T follicular helper cell (primary cell): Measurements from ENCODE around the gene PON3.

Experiments used
- DNase-seq: peaks from one replicate; pipeline ENCODE4 v3.0.0-alpha.2; 2020; ENCODE audit warnings: low read depth

PON3 gene

DNA sequence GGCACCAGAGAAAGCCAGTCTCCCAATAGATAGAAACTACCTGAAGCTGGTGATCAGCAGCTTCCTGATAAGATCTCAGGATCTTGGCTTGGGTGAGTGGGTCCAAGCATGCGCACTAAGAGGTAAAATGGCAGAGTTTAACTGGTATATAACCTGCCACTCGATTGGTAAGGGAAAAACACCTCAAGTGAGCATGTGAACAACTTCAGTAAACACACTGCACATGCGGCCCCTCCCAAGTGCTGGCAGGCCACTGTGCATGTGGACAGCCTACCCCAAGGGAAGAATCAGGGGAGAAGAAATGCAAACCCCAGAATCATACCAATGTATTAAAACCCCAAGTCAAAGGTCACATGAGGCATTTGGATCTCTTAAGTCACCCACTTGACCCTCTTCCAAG lies 54.1 kb downstream of the PON3 start:
- DNase-seq, result no peak

DNA sequence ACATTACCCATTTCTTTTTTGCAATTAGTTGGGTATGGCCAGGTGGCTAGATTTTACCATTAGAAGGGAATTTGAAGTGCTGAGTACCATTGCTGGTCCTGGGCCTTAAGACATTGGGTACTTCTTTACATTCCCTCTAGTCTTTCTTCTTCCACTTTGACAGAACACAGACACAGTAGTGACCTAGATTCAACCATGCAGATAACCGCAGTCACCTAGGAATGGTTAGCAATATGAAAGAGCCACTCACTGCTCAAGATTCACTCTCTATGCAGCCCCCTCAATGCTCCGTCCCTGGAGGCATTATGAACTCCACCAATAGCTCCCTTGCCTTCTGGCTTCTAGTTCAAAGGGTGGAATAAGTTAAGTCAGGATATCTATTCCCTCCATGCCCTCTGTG lies 55.7 kb downstream of the PON3 start:
- no peak for DNase-seq

DNA sequence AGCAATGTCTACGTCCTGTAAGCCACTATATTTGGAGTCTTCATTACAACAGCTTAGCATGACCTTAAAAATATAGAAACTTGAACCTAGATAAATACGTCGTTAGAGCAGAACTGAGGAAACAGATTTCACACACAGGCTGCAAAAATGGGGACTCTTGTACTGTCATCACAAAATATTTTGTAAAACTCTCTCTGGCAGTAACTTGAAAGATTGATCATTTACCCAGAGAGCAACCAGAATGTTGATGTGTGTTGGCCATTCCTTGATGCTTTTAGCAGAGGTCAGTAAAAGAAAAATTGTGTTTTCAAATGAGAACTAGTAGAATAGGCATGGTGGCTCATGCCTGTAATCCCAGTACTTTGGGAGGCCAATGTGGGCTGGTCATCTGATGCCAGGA lies 57.3 kb downstream of the PON3 start:
- DNase-seq, result no peak

DNA sequence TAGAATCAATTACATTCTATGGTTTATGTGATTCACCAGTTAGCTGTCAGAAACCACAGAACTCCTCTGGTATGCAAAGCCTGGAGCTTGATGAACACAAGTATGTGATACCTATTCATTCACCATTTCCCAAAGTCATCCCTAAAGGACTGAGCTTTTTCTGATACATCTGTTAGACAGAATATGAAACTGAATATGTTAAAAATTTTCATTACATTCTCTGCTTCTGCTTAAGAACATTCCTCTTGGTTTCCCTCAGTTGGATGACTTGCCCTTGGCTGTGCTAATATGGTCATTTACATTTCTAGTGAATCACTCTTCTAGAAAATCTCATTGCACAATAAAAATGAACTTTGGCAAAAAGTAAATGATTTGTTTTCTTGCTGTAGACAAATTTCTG lies 61.1 kb downstream of the PON3 start:
- DNase-seq, result no peak

DNA sequence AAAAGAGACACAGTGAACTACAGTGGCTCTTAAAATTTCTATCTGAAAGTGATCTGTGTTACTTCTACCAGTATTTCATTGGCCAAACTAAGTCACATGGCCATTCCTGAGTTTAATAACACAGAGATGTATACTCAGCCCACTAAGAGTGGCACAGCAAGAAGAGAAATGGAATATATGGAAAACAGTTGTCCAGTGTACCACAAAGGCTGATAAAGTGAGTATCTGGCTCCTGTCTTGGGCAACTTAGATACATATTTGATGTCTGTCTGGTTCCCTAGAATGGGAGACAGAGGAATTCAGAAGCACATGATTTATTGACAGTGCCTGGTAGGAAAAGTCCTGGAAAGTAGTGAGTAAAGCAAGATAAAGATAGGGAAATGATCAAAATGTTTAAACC lies 61.7 kb downstream of the PON3 start:
- no peak for DNase-seq

DNA sequence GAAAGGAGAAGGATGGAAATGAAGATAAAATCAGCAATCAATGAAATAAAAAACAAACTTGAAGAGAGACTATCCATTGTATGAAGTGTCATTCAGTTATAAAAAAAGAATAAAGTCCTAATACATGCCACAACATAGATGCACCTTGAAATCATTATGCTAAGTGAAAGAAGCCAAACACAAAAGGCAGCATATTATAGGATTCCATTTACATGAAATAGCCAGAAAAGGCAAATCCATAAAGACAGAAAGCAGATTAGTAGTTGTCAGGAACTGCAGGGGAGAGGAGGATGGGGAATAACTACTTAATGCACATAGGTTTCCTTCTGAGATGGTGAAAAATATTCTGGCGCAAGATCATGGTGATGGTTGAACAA lies 65.2 kb downstream of the PON3 start:
- no peak for DNase-seq

DNA sequence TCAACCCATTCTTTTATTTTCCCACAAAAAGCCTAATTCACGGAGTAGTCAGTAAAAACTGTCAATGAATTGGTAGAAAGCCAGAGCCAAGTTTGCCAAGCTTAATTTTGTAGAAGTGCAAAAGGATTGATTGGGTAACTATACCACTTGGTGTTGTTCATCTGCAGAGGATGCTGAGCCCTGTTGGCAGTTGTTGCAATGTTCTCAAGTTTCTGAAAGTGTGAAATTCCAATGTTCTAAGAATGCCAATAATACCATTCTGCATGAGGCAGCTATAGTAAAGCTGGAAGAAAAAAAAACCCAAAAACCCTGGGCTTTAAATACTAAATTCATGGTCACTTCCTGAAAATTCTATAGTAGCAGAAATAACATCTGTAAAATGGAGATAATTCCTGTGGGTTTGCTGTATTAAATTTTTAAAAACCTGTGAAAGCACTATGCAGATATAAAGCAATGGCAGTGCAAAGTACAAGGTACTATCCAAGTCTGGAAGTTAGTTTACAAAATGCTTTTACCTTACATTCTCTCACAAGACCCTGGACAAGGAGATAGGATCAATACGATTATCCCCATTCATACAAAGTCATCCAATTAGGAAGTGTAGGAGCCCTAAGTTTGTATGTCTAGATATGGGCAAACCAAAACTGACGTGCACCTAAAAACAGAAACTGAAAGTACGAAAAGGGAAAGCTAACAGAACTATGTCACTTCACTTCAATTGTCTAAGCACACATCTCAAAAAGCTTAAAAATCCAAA lies 65.8 kb downstream of the PON3 start:
- DNase-seq, result no peak

DNA sequence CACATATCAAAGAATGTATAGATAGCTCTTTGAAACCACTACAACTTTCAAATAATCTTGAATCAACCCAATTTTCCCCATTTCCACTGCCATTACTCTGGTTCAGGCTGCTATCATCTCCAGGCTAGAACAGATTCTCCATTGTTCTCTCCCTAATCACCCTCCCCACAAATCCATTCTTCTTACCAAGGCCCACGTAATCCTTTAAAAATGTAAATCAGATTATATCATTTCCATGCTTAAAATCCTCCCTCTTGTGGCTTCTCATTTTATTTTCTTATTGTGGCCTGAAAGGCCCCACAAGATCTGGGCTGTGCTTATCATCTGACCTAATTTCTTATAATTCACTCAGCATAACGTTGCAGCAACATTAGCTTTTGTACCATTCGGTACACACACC lies 68.8 kb downstream of the PON3 start:
- DNase-seq, result no peak

DNA sequence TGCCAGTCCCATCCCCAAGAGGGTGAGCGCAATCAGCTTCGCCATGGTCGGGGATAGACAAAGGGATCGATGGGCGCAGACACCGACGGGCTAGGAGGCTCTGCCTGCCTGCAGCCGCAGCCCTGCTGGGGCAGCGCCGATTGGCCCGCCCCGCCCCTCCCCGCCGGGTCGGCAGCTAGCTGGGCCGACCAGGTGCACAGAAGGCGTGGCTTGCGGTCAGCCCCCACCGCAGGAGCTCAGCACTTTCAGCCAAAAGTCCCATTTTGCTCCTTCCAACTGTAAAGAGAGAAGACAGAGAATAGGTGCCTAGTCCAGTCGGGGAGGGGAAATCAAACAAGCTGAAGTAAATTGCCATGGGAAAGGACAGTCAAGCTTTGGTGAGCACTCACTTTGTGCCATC lies 71.7 kb downstream of the PON3 start, which contains the start of gene PON1:
PON1 (minus strand) TSS at position 102 of the 400 bp plus-strand sequence; CDS start at position 45, 57 bp downstream.
- DNase-seq, result peak; percentile 1

DNA sequence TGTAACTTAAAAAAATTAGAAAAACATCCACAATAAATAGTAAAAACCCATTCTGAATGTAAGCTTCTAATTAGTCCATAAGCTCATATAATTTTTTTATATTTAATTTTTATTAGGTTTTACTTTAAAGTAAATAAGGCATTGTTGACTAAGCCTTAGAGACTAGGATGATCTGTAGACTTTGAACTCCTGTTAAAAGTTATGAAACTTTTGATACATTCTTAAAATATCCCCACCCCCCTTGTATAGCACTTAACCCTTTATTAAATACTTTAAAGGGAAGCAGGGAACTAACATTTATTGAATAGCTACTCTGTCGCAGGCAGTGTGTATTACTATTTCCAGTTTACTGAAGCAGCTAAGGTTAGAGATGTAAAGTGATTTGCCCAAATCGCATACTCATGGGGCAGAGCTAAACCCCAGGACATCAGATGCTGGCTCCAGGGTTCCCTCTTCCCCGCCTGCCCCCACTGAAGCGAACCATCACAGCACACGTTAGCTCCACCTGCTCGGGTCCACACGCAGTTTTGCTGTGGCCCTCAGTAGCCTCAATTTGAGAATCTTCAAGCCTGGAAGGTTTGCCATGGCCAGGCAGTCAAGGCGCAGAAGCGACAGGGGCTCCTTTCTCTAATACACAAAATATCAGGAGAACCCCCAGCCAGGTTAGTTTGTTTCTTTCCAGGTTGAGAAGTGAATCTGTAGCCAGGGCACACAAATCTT lies 72.6 kb downstream of the PON3 start:
- DNase-seq, result no peak

DNA sequence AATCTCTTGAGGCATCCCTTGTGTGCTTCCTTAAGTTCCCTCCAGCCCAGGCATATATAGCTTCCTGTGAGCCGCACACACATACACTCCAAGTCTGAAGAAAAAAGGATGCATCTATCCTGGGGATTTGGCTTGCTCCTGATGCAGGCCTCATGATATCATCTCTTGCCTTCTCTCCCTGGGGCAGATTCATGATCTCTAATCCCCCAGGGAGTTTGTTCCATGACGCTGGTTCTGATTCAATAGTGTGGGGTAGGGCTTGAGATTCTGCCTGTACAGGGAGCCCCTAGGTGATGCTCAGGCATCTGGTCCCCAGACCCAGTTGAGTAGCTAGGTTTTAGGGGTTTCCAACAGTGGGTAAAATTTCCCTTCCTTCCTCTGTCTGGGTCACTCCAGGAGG lies 73.3 kb downstream of the PON3 start:
- no peak for DNase-seq

DNA sequence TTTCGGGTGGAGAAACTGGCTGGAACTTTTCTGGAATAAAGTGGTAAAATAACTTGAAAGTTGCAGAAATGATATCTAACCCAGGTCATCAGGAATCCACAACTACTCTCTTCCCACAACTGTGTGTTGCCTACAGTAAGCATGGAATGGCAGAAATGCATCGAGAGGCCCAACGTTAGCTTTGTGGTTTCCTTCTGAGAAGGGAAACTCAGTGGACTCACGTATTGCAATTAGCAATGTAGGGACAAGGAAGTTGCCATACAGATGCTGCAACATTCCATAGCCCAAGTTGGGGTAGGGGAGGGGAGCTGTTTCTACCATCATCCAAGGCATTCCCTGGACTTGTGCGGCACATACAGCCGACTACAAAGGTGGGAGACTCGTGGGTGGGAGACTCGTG lies 73.8 kb downstream of the PON3 start:
- DNase-seq, result no peak

DNA sequence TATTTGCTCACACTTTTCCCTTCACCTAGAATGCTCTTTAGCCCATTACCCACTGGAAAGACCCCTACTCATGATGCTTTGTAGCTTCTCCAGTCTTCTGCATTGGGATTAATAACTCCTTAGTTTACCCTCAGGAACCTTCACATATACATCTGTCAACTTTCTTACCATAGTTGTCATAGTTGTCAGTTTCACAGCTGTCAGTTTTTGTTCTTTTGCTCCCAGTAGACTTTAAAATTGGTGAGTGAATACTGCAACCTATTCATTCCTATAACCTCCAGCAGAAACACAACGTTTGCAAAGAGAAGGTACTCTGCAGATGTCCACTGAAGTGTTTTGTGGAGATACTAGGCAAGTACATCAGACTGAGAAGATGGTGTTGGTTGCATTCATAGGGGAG lies 74.5 kb downstream of the PON3 start:
- no peak for DNase-seq

DNA sequence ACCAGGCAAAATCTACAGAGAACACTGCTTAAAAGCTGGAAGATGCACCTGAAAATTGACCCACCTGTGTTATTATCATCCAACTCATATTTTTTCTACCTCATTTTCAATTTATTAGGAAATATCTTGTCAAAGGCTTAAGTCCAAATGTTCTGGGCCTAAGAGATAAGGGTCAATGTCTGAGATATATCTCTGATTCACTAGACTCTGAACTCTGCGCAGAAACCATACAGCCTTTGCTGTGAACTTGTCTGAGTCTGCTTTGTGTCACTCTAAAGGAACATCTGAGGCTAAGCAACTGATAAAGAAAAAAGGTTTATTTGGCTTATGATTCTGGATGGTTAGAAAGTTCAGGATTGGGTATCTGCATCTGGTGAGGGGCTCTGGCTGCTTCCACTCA lies 75.5 kb downstream of the PON3 start:
- no peak for DNase-seq

DNA sequence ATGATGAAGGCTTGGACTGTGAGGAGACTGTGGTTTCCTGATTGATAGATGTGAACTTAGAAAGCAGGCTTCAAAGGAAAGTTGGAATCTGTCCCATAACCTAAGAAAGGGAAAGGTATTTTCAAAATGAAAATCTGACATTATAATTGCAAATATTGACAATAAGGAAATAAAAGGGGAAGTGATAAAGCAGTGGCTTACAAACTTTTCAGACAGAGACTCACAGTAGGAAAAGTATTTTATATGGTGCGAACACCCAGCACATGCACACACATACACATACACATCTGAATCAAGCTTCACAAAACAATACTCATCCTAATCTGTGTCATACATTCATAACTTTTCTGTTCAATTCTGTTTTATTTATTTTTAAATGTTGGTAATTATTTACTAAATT lies 76.6 kb downstream of the PON3 start:
- DNase-seq, result no peak

DNA sequence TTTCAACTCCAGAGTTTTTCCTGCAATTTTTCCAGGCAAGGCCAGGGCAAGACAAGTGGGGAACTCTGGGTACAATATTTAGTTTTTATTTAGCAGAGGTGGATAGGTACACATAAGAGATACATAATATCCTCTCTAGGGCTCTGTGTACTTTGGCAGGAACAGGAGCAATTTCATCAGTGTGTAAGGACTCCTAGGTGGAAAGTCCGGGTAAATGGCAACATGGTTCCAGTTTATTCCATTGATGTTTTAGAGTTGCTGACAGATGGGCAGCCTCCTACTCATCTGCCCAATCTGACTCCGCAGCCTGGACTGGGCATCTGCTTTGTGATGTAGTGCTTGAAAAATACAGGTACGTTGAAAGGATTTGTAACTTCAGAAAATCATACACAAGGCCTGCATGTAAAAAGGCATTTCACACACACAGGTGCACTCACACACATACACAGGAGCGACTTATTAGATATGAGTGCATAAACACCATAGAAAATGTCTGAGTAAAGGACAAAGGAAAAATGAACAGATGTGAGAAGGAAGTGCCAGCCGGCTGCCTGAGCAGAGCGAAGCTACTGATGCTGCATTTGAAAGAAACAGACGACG lies 77.6 kb downstream of the PON3 start:
- no peak for DNase-seq

DNA sequence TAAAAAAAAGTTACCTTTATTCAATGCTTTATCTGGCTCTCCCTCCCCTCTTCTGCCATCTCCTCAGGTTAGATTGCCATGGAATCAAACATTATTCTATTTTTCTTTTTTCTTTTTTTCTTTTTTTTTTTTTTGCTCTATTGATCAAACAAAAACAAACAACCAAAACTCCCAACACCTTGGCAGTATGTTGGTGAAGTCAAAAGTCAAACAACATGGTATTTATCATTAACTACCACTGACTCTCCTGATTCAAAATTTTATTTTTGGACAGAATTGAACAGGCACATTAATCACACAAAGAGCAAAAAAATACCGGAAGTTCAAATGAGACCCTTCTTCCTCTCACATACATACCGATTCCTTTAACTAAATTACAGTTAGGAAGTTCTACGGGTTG lies 78.2 kb downstream of the PON3 start:
- no peak for DNase-seq

DNA sequence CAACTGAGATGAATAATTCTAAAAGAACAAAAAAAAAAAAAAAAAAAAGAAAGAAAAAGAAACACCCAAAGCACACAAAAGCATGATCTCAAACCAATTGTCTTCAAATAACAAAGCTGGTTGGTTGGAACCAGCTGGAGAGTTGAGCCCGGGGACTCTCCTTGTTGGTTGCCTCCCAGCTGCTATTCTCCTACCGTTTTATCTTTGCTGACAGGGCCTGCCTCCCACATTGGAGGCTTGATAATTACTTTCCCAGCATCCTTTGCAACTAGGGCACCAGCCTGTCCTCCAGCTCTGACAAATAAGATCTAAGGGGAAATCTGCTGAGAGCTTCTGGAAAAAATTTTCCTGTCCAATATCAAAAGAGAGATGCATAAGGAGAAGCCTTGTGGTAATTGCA lies 78.6 kb downstream of the PON3 start:
- no peak for DNase-seq

DNA sequence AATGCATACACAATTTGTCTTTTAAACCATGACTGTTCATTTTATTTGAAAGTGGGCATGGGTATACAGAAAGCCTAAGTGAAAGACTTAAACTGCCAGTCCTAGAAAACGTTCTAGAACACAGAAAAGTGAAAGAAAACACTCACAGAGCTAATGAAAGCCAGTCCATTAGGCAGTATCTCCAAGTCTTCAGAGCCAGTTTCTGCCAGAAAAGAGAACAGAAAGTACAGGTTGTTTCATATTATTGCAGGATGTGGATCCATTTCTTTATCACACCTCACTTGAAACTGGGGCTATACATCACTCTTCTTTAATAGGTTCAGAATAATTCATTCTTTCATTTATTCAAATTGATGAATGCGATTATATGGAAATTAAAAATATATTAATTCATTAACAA lies 79.6 kb downstream of the PON3 start:
- no peak for DNase-seq

DNA sequence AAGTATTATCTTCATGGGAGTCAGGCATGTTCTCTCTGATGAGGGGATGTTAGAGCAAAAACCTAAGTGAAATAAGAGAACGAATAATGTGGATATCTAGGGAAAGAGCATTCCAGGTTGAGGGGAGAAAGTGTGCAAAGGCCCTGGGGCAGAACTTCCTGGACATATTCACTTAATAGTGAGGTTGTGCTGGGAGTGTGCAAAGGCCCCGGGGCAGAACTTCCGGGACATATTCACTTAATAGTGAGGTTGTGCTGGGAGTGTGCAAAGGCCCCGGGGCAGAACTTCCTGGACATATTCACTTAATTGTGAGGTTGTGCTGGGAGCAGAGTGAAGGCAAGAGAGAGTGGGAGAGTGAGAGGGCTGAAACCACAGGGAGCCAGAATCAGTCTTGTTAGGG lies 83.6 kb downstream of the PON3 start:
- DNase-seq, result no peak

DNA sequence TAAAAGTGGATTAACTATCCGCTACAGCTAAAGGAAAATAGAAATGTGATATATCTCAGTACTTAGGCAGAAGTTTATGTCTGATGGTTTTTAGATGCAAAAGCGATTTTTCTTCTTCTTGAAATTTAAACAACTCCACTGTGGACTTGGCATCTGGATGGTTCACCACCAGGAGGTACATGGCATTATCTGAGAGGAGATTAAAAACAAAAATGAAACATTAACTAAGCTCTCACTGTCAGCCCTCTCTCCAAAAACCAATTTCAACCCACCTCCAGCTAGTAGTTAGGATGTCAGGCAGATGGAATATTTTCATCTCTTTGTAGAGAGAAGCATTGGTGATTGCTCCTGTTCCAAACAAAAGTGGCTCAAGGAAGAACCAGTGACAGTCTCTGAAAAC lies 84.8 kb downstream of the PON3 start:
- DNase-seq, result no peak

DNA sequence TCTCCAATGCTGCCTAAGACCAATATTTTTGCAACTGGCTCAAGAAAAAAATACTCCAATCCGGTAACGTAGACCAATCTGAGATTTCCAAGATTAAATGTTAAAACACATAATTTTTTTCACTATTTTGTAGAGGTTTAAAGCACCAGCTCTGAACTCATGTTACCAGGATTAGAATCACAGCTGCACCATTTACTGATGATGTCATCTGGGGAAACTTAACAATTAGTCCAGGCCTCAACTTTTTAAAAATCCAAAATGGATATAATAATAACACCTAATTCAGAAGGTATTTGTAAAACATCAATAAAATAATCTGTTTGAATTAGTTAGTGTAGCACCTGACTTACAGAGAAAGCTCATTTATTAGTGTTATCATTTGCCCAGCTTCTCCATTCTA lies 86.2 kb downstream of the PON3 start:
- no peak for DNase-seq
